ENCODE results near the gene ABCD1. TPM values are rescaled to one million over a fixed set of nuclear protein-coding genes. Genes with fewer than 3 reads are reported as not detected.

ABCD1 gene
- total and polyA plus RNA-seq, 8 donors, result 2.4 to 22.3 (median 5.0) TPM

DNA sequence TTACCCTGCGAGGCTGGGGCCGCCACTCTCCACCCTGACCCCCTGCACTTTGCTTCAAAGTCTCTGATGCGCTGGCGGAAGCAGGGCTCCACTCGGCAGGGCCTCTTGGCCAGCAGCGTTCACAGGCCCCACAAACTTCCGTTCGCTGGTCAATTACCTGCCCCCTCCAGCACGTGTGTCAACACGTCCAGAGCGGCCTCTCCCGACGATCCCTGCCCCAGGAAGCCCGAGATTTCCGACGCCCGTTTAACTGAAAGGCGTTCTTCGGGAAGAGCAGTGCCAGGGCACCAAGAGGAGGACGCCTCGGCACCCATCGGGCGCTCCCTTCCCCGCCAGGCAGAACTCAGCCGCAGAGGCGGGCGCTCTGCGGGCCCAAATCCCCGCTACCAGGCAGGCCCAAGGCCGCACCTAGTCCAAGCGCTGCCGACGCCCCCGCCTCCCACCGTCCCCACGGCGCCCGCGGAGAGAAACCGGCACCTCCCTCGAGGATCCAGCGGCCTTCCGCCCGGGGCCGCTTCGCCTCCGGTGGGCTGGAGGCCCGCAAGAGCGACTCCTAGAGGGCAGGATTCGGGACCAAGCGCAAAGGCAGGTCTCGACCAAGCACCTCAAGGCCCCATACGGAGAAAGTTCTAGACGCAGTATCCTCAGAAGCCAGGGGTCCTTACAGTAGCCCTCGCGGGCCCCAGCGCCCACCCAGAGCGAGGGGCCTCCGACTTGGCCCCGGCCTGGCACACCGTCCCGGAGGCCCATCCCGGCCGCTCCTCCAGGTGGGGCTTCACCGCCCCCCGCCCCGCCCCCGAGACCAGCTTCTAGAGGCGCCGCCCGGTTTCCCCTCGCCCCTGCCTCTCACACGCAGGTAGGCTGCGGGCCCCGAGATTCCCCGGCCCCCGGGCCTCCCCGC, 1.1 kb upstream of the ABCD1 start:
- H3K9me3 ChIP-seq, result peaks cover 0 to 15% (median 4%) of the 10 kb centered on the region in 4 donors
- peaks cover 5 to 26% (median 23%) of the 10 kb centered on the region in 4 donors for H3K36me3 ChIP-seq
- no peak for TF ChIP-seq EP300 (IDR thresholded peaks at IDR 0.05)
- TF ChIP-seq, protein P1, sequence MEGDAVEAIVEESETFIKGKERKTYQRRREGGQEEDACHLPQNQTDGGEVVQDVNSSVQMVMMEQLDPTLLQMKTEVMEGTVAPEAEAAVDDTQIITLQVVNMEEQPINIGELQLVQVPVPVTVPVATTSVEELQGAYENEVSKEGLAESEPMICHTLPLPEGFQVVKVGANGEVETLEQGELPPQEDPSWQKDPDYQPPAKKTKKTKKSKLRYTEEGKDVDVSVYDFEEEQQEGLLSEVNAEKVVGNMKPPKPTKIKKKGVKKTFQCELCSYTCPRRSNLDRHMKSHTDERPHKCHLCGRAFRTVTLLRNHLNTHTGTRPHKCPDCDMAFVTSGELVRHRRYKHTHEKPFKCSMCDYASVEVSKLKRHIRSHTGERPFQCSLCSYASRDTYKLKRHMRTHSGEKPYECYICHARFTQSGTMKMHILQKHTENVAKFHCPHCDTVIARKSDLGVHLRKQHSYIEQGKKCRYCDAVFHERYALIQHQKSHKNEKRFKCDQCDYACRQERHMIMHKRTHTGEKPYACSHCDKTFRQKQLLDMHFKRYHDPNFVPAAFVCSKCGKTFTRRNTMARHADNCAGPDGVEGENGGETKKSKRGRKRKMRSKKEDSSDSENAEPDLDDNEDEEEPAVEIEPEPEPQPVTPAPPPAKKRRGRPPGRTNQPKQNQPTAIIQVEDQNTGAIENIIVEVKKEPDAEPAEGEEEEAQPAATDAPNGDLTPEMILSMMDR (IDR thresholded peaks at IDR 0.05), result no peak
- no peak for TF ChIP-seq POLR2AphosphoS5 (IDR thresholded peaks at IDR 0.05)
- TF ChIP-seq POLR2A (IDR thresholded peaks at IDR 0.05), result no peak
- H3K27ac ChIP-seq, result peak overlapping the region; percentile 80 to 91 (median 88)
- peaks cover 0 to 5% (median 0%) of the 10 kb centered on the region in 3 donors for H3K27me3 ChIP-seq
- H3K4me3 ChIP-seq, result peak overlapping the region; percentile 58 to 74 (median 70)
- intact Hi-C loops (cut with DNase I; ENCODE audit: low total_unique reads), result no loop called here
- WGBS, 5 donors, result 0 to 40% (median 2%) methylated on average over 6 to 78 of the region's 78 CpGs
- peak; percentile 48 to 67 for DNase-seq
- peaks cover 46 to 64% (median 51%) of the 10 kb centered on the region in 4 donors for H3K4me1 ChIP-seq

DNA sequence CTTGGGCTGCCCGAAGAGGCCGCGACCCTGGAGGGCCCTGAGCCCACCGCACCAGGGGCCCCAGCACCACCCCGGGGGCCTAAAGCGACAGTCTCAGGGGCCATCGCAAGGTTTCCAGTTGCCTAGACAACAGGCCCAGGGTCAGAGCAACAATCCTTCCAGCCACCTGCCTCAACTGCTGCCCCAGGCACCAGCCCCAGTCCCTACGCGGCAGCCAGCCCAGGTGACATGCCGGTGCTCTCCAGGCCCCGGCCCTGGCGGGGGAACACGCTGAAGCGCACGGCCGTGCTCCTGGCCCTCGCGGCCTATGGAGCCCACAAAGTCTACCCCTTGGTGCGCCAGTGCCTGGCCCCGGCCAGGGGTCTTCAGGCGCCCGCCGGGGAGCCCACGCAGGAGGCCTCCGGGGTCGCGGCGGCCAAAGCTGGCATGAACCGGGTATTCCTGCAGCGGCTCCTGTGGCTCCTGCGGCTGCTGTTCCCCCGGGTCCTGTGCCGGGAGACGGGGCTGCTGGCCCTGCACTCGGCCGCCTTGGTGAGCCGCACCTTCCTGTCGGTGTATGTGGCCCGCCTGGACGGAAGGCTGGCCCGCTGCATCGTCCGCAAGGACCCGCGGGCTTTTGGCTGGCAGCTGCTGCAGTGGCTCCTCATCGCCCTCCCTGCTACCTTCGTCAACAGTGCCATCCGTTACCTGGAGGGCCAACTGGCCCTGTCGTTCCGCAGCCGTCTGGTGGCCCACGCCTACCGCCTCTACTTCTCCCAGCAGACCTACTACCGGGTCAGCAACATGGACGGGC, 579 bp downstream of the ABCD1 start:
- Histone ChIP-seq H3K4me3 (peak overlapping the region; percentile 58 to 74 (median 70)), H3K4me1 (peaks cover 46 to 59% (median 54%) of the 10 kb centered on the region in 4 donors), H3K27me3 (peaks cover 0 to 5% (median 0%) of the 10 kb centered on the region in 3 donors), H3K36me3 (peaks cover under 1 to 20% (median 12%) of the 10 kb centered on the region in 4 donors), H3K9me3 (peaks cover 0 to 18% (median 7%) of the 10 kb centered on the region in 4 donors), H3K27ac (peak overlapping the region; percentile 80 to 91 (median 88))
- intact Hi-C loops (cut with DNase I; ENCODE audit: low total_unique reads), result no loop called here
- WGBS, 5 donors, result 71 to 84% (median 80%) methylated on average over 16 to 55 of the region's 55 CpGs
- DNase-seq, result no peak
- TF ChIP-seq POLR2AphosphoS5 (IDR thresholded peaks at IDR 0.05) (no peak), EP300 (IDR thresholded peaks at IDR 0.05) (no peak), POLR2A (IDR thresholded peaks at IDR 0.05) (no peak)
- TF ChIP-seq, protein P1 (IDR thresholded peaks at IDR 0.05), result no peak

DNA sequence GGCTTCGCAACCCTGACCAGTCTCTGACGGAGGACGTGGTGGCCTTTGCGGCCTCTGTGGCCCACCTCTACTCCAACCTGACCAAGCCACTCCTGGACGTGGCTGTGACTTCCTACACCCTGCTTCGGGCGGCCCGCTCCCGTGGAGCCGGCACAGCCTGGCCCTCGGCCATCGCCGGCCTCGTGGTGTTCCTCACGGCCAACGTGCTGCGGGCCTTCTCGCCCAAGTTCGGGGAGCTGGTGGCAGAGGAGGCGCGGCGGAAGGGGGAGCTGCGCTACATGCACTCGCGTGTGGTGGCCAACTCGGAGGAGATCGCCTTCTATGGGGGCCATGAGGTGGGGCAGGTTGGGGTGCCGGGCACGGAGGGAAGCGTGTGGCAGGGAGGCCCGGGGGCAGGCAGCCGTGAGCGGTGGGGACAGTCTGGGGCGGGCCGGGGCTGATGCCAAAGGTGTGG, 1.2 kb downstream of the ABCD1 start:
- peak overlapping the region; percentile 72 to 91 (median 88) for H3K27ac ChIP-seq
- H3K4me1 ChIP-seq, result peaks cover 46 to 59% (median 54%) of the 10 kb centered on the region in 4 donors
- H3K36me3 ChIP-seq, result peaks cover 0 to 14% (median 6%) of the 10 kb centered on the region in 4 donors
- peaks cover 0 to 21% (median 7%) of the 10 kb centered on the region in 4 donors for H3K9me3 ChIP-seq
- H3K4me3 ChIP-seq, result peak overlapping the region; percentile 9 to 72 (median 31)
- TF ChIP-seq POLR2A (IDR thresholded peaks at IDR 0.05) (no peak), POLR2AphosphoS5 (IDR thresholded peaks at IDR 0.05) (no peak), EP300 (IDR thresholded peaks at IDR 0.05) (no peak)
- TF ChIP-seq, protein P1 (IDR thresholded peaks at IDR 0.05), result no peak
- peaks cover 0 to under 1% (median 0%) of the 10 kb centered on the region in 3 donors for H3K27me3 ChIP-seq
- 45 to 88% (median 77%) methylated on average over 8 to 35 of the region's 35 CpGs for WGBS, 5 donors
- intact Hi-C loops (cut with DNase I; ENCODE audit: low total_unique reads), result no loop called here
- DNase-seq, result no peak
